ENCODE results near the gene PIK3AP1.

GRCh38 chr10:96681524-96681923, 38.8 kb downstream of the PIK3AP1 start:
- TF ChIP-seq ATF2 (IDR thresholded peaks at IDR 0.05; ENCODE audit: low read length) (no peak), YY1 (IDR thresholded peaks at IDR 0.05; ENCODE audit: low read depth, low read length) (no peak)

Data from H1 (cell line).